Vagina (tissue), 2 donors: ENCODE data around the gene CALCOCO2. TPM values are rescaled to one million over a fixed set of nuclear protein-coding genes. Genes with fewer than 3 reads are reported as not detected.
A peak's percentile ranks its signal among the peaks of the same experiment; 100 is the strongest.

ENCODE experiments used
- DNase-seq, 2 donors: peaks; one replicate each; pipeline ENCODE4 v3.0.0-alpha.2; 2017; ENCODE audit errors: extremely low spot score in 2 of 2
- H3K27ac ChIP-seq: fragments of 200-600 bp; sonication (generic); one replicate; pipeline ENCODE4 v1.5.1; 2019
- H3K27me3 ChIP-seq: fragments of 200-600 bp; sonication (generic); one replicate; pipeline ENCODE4 v1.5.1; 2019
- H3K36me3 ChIP-seq, 2 donors: fragments of 200-600 bp; sonication (generic); one replicate each; pipeline ENCODE4 v1.5.1; 2017 to 2019
- H3K4me1 ChIP-seq: fragments of 200-600 bp; sonication (generic); one replicate; pipeline ENCODE4 v1.5.1; 2019
- H3K4me3 ChIP-seq, 2 donors: fragments of 200-600 bp; sonication (generic); 1 replicate in 1 of 2; 2 replicates in 1 of 2; pipeline ENCODE4 v1.5.1; 2016 to 2019
- H3K9me3 ChIP-seq: fragments of 200-600 bp; sonication (generic); one replicate; pipeline ENCODE4 v1.5.1; 2019
- POLR2A ChIP-seq, 2 donors: fragments of 450-650 bp; IDR thresholded peaks; one replicate each; pipeline ENCODE4 v1.6.1; 2017; ENCODE audit warnings: antibody characterized with exemption in 2 of 2, mild to moderate bottlenecking in 2 of 2, moderate library complexity in 2 of 2
- POLR2AphosphoS5 ChIP-seq, 2 donors: sonication (generic); formaldehyde crosslinking; IDR thresholded peaks; one replicate each; pipeline ENCODE4 v1.9.0; 2017; ENCODE audit warnings: antibody characterized with exemption in 2 of 2, mild to moderate bottlenecking in 2 of 2, low read depth in 1 of 2; ENCODE audit not compliant: insufficient read depth in 1 of 2
- intact Hi-C: fragments of 100-400 bp; cut with DNase I; formaldehyde crosslinking; loops from one replicate; pipeline ENCODE4 v1.15.1; 2023
- total RNA-seq: library from RNA; depleted of rRNA; stranded (reverse); fragments of >200 nt; gene quantifications from one replicate; pipeline ENCODE4 v1.2.3, GENCODE V29; 2016
- TF ChIP-seq, protein P1 (sequence below), 3 experiments: fragments of 450-650 bp in 2 of 3; fragments of 200-600 bp in 1 of 3; sonication (generic) in 1 of 3; IDR thresholded peaks; one replicate each; pipeline ENCODE4 v1.5.1; 2017 to 2019; ENCODE audit warnings: antibody characterized with exemption in 3 of 3, mild to moderate bottlenecking in 2 of 3, moderate library complexity in 2 of 3

Gene CALCOCO2, protein sequence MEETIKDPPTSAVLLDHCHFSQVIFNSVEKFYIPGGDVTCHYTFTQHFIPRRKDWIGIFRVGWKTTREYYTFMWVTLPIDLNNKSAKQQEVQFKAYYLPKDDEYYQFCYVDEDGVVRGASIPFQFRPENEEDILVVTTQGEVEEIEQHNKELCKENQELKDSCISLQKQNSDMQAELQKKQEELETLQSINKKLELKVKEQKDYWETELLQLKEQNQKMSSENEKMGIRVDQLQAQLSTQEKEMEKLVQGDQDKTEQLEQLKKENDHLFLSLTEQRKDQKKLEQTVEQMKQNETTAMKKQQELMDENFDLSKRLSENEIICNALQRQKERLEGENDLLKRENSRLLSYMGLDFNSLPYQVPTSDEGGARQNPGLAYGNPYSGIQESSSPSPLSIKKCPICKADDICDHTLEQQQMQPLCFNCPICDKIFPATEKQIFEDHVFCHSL
- 140 TPM for total RNA-seq

DNA sequence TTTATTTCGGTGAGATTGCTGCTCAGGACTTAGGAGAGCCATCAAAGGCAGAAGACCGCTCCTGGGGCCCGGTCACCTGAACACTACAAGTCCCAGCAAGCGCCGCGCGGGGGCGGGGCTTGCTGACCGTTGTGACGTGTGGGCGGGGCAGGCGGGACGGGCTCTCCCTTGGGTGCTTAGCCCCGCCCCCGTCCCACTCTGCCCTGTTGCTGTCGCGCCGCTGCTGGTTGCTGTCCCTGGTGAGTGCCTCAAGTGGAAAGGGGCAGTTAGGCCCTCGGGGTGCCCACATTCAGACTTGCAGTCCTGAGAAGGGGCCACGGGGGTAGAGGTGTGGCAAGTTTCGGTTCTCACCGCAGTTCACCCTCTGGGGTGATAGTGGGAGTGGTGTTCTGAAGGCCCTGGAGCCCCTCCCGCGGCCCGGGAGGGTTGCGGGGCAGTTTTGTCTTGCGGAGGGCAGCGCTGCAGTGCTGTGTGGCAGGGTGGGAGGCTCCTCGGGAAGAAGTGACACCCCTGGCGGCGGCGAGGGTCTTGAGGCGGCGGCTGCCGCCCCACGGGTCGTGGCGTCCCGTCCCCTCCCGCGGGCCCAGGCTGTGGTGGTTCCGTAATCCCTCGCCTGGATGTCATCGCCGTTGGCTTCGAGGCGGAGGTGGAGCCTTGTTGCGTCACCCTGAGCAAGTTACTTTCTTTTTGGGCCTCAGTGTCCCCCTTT is at the start of gene CALCOCO2:
Gene CALCOCO2, plus strand, starts transcription at position 196 of the 709 bp plus-strand sequence. CDS start 10,673 bp downstream, outside the sequence.
- intact Hi-C loops: no loop called here
- peak within 1 kb of the TSS; percentile 99 for H3K27ac ChIP-seq
- H3K27me3 ChIP-seq: no peaks in the 10 kb centered on the region
- TF ChIP-seq POLR2A (IDR thresholded peaks at IDR 0.05) (peak; percentile 37 to 88), POLR2AphosphoS5 (IDR thresholded peaks at IDR 0.05; ENCODE audit: insufficient read depth in 1 of 2, low read depth in 1 of 2) (peak; percentile 75 to 99)
- TF ChIP-seq, protein P1, sequence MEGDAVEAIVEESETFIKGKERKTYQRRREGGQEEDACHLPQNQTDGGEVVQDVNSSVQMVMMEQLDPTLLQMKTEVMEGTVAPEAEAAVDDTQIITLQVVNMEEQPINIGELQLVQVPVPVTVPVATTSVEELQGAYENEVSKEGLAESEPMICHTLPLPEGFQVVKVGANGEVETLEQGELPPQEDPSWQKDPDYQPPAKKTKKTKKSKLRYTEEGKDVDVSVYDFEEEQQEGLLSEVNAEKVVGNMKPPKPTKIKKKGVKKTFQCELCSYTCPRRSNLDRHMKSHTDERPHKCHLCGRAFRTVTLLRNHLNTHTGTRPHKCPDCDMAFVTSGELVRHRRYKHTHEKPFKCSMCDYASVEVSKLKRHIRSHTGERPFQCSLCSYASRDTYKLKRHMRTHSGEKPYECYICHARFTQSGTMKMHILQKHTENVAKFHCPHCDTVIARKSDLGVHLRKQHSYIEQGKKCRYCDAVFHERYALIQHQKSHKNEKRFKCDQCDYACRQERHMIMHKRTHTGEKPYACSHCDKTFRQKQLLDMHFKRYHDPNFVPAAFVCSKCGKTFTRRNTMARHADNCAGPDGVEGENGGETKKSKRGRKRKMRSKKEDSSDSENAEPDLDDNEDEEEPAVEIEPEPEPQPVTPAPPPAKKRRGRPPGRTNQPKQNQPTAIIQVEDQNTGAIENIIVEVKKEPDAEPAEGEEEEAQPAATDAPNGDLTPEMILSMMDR (IDR thresholded peaks at IDR 0.05): peak in 1 of 3 experiments; percentile 1
- DNase-seq: peak in 1 of 2 donors; percentile 95
- H3K4me1 ChIP-seq: peaks cover 47% of the 10 kb centered on the region
- no peaks in the 10 kb centered on the region for H3K36me3 ChIP-seq
- no peaks in the 10 kb centered on the region for H3K9me3 ChIP-seq
- H3K4me3 ChIP-seq: peak within 1 kb of the TSS; percentile 80 to 99

DNA sequence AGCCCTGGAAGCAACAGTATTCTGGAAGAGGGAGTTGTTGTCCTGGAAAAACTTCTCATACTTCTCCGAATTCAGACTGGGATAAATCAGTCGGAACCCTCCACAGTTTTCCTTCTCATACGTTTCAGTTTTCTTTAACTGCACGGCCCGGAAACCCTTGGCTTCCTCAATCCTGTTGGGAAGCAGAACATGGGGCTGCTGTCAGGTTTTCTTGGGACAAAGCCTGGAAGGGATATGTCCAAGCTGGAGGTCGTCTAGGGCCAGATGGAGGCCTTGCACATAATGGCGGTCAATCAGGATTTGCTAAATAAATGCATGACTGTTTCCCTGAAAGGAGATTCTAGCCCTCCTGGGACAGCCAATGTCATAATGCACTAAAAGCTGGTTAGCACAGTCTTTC is 43.0 kb upstream of the CALCOCO2 start:
- no peaks in the 10 kb centered on the region for H3K27me3 ChIP-seq
- H3K27ac ChIP-seq: no peak overlapping the region
- H3K4me1 ChIP-seq: no peaks in the 10 kb centered on the region
- no peak for DNase-seq
- TF ChIP-seq, protein P1 (IDR thresholded peaks at IDR 0.05): no peak
- no peak for TF ChIP-seq POLR2AphosphoS5 (IDR thresholded peaks at IDR 0.05; ENCODE audit: insufficient read depth in 1 of 2, low read depth in 1 of 2)
- TF ChIP-seq POLR2A (IDR thresholded peaks at IDR 0.05): no peak
- H3K4me3 ChIP-seq: no peak overlapping the region
- H3K36me3 ChIP-seq: no peaks in the 10 kb centered on the region
- intact Hi-C loops: loop anchor here (10.0 kb wide), 1 partner anchor 113 kb away; no protein-coding TSS in a partner anchor
- H3K9me3 ChIP-seq: no peaks in the 10 kb centered on the region

DNA sequence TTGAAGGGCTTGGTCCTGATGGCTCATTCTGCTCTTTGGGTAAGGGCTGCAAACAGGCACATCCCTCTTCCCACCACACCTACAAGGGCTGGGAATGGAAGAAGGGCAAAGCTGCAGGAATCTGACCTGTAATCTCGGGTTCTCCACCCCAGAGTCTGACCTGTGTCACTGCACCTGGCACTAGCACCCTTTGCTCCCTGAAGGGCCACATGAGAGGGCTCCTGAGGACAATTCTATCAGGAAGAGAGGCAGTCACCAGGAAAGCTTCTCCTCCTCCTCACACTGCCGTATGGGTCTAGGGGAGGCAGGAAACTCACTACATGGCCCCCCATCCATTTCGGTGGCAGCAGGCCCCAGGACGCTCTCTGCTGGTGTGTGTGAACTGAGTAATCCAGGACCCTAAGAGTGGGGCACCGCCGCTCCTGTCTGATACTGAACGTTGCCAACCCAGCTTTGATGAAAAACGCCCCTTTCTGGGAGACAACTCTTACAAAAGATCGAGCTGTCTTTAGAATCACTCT is 40.2 kb upstream of the CALCOCO2 start:
- TF ChIP-seq POLR2AphosphoS5 (IDR thresholded peaks at IDR 0.05; ENCODE audit: insufficient read depth in 1 of 2, low read depth in 1 of 2) (no peak), POLR2A (IDR thresholded peaks at IDR 0.05) (no peak)
- TF ChIP-seq, protein P1 (IDR thresholded peaks at IDR 0.05): no peak
- Histone ChIP-seq H3K4me3 (no peak overlapping the region), H3K36me3 (no peaks in the 10 kb centered on the region), H3K27me3 (no peaks in the 10 kb centered on the region), H3K27ac (no peak overlapping the region), H3K9me3 (no peaks in the 10 kb centered on the region), H3K4me1 (no peaks in the 10 kb centered on the region)
- no peak for DNase-seq
- intact Hi-C loops: no loop called here

DNA sequence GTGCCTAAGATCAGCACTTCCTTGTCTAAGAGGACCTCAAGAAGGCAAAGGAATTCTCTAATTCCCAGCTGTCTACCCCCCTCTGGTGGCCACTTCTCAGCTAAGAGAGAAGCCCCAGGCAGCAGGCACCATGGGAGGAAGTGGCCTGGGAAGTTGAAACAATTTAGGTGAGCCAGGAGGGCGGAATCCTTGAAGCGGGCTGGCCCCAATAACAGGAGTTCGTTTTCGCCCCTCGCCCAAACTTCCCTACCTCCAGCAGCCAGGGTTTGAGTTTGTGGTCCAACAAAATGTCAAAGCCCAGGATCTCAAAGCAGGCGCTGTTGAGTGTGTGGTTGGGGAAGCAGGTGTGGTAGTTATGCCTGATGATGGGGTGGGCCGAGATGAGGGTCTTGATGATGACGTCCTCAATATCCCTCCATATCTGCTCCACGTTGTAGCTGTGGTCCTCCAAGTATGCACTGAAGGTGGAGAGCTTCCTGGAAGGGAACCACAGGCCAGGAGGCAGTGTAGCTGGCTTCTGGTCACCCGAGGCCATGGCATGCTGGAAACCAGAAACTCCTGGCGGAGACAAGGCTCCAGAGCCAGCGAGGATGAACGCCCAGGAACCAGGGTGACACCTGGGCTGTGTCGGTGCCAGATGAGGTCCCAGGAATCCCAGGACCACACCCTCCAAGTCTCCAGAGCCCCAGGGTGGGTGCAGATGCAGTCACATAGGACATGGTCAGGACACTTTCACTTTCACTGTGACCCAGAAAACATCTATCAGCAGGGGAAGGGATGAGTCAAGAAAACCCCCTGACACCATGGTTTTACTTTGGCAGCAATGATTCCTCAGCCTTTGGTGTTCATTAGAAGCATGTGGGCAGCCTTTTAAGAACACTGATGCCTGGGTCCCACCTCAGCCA is 39.5 kb upstream of the CALCOCO2 start:
- TF ChIP-seq POLR2A (IDR thresholded peaks at IDR 0.05) (no peak), POLR2AphosphoS5 (IDR thresholded peaks at IDR 0.05; ENCODE audit: insufficient read depth in 1 of 2, low read depth in 1 of 2) (peak in 1 of 2 donors; percentile 40)
- TF ChIP-seq, protein P1 (IDR thresholded peaks at IDR 0.05): peak; percentile 59 to 75 (median 71)
- intact Hi-C loops: no loop called here

More for the DNA sequence above, 39.5 kb upstream of the CALCOCO2 start:
- Histone ChIP-seq H3K36me3 (no peaks in the 10 kb centered on the region), H3K4me3 (no peak overlapping the region), H3K9me3 (no peaks in the 10 kb centered on the region), H3K27me3 (no peaks in the 10 kb centered on the region), H3K4me1 (no peaks in the 10 kb centered on the region), H3K27ac (no peak overlapping the region)
- no peak for DNase-seq
